Stimulated activated memory B cell treated with anti-CD40 and anti-IgM and Interleukin-4, amounts not matched to agents 10 μg/mL and 1 μg/mL and 100 μg/mL, for 72 hours (primary cell): ENCODE measurements around the gene CERS3.
"Not testable (repeated sequence)": the region's sequence is repeated elsewhere in the genome, so short reads cannot be mapped to it uniquely, and the experiment has no call there.

Experiments used
- ATAC-seq: fragments of 150-1000 bp; cut with Tn5 transposase; 2 replicates; pipeline ENCODE4 v1.10.0; 2021
- H3K27ac Mint-ChIP-seq: one replicate; pipeline ENCODE4 v1.8.0; 2022; ENCODE audit warnings: mild to moderate bottlenecking, mixed read lengths
- H3K27me3 Mint-ChIP-seq: one replicate; pipeline ENCODE4 v1.8.0; 2022; ENCODE audit warnings: mixed read lengths
- H3K36me3 Mint-ChIP-seq: one replicate; pipeline ENCODE4 v1.8.0; 2022; ENCODE audit warnings: mixed read lengths
- H3K4me1 Mint-ChIP-seq: one replicate; pipeline ENCODE4 v1.8.0; 2022; ENCODE audit warnings: mixed read lengths
- H3K4me3 Mint-ChIP-seq: one replicate; pipeline ENCODE4 v1.8.0; 2022; ENCODE audit warnings: mild to moderate bottlenecking, moderate library complexity, mixed read lengths
- H3K9me3 Mint-ChIP-seq: one replicate; pipeline ENCODE4 v1.8.0; 2022; ENCODE audit warnings: mixed read lengths

The CERS3 gene

DNA sequence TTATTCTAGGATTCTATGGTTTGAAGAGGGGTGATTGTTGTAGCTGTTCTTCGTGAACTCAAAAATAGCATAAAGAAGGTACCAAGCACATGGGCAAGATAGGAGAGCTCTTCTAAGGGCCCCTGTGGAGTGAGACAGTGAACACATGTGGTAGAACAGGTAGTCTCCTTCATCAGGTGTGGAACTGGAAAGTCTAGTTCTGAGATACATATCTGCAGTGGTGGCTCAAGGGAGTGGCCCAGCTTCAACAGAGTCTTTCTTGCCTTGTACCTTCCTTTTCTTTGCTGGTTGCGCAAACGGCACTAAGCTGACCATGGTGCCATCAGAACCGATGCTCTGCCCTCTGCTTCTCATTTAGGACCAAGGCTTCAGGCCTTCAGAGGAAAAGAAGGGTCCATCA is 65.2 kb downstream of the CERS3 start:
- ATAC-seq, result no peak
- Mint-ChIP-seq H3K27me3 (no peaks in the 10 kb centered on the region), H3K9me3 (no peaks in the 10 kb centered on the region), H3K36me3 (no peaks in the 10 kb centered on the region), H3K4me1 (peaks cover 27% of the 10 kb centered on the region), H3K27ac (no peak overlapping the region), H3K4me3 (no peak overlapping the region)

DNA sequence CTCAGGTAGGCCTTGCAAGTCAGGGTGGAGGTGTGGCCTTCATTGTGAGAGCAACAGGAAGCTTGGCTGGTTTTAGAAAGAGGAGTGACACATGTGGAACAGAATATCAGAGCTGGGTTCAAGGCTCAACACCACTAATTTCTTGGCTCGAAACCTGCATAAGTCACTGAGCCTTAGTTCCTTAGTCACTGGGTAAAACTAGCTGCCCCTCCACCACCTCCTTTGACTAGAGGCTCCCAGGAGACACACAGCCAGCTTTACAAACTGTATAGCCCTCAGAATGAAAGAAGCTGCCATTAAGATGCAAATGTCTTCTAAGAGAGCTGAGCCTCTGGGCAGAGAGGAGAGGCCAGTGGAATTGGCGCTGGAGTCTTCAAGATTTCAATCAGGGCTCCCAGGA is 67.7 kb downstream of the CERS3 start:
- no peaks in the 10 kb centered on the region for H3K27me3 Mint-ChIP-seq
- H3K4me1 Mint-ChIP-seq, result peaks cover 27% of the 10 kb centered on the region
- H3K36me3 Mint-ChIP-seq, result no peaks in the 10 kb centered on the region
- H3K27ac Mint-ChIP-seq, result no peak overlapping the region
- ATAC-seq, result peak; percentile 44
- no peak overlapping the region for H3K4me3 Mint-ChIP-seq
- H3K9me3 Mint-ChIP-seq, result no peaks in the 10 kb centered on the region

DNA sequence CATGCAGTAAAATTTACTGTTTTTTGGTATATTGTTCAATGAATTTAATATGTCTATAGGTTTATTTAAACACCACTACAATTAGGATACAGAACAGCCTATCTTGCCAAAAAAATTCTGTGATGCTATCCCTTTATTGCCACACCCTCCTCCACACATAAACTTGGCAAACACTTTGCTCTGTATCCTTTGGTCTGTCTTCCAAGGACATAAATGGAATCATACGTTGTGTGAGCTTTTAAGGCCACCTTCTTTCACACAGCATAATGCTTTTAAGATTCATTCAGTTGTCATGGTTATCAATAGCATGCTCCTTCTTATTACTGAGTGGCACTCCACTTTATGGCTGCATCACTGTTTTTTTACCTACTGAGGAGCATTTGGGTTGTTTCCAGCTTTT is 71.5 kb downstream of the CERS3 start:
- Mint-ChIP-seq H3K36me3 (no peaks in the 10 kb centered on the region), H3K4me3 (no peak overlapping the region), H3K9me3 (peaks cover 4% of the 10 kb centered on the region), H3K4me1 (peaks cover 10% of the 10 kb centered on the region), H3K27ac (no peak overlapping the region), H3K27me3 (no peaks in the 10 kb centered on the region)
- ATAC-seq, result no peak

DNA sequence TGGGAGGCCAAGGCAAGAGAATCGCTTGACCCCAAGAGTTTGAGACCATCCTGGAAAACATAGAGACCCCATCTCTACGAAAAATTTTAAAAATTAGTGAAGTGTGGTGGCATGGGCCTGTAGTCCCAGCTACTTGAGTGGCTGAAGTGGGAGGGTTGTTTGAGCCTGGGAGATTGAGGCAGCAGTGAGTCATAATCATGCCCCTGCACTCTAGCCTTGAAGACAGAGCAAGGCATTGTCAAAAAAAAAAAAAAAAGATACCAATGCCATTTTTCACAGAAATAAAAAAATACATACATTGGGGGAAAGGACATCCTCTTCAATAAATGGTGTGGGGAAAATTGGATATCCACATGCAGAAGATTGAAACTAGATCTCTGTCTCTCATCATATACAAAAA is 74.6 kb downstream of the CERS3 start:
- Mint-ChIP-seq H3K27ac (no peak overlapping the region), H3K4me1 (no peaks in the 10 kb centered on the region), H3K36me3 (peaks cover 16% of the 10 kb centered on the region), H3K27me3 (no peaks in the 10 kb centered on the region), H3K4me3 (no peak overlapping the region), H3K9me3 (peaks cover 15% of the 10 kb centered on the region)
- ATAC-seq, result no peak

DNA sequence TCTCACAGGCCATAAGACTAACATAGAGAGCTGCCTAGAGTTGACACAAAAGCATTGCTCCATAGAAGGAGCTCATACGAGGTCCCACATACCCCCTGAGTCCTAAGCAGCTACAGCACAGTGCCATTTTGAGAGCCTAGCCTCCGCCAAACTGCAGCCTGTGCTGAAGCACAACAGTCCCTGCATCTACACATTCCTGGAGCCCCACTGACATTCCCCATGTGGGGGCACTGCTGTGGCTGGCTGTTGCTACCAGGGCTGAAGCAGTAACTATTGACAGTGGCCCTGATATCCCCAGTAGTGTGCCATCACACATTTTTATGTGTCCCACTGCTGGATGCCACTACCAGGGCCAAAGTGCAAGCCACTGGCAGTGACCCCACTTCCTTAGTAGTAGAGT is 80.3 kb downstream of the CERS3 start:
- peaks cover 23% of the 10 kb centered on the region for H3K27me3 Mint-ChIP-seq
- no peak for ATAC-seq
- no peaks in the 10 kb centered on the region for H3K4me1 Mint-ChIP-seq
- H3K27ac Mint-ChIP-seq, result no peak overlapping the region
- peaks cover 19% of the 10 kb centered on the region for H3K36me3 Mint-ChIP-seq
- H3K9me3 Mint-ChIP-seq, result peaks cover 15% of the 10 kb centered on the region
- H3K4me3 Mint-ChIP-seq, result no peak overlapping the region

DNA sequence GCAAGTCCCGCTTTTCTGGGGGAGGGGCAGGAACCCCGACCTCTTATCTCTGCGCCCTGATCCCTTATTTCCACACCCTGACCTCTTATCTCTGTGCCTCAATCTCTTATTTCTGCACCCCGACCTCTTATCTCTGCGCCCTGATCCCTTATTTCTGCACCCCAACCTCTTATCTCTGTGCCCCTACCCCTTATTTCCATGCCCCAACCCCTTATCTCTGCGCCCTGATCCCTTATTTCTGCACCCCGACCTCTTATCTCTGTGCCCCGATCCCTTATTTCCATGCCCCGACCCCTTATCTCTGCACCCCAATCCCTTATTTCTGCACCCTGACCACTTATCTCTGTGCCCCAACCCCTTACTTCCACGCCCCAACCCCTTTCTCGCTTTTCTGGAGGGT is 87.7 kb downstream of the CERS3 start:
- peaks cover 33% of the 10 kb centered on the region for H3K27me3 Mint-ChIP-seq
- H3K4me1 Mint-ChIP-seq, H3K4me3 Mint-ChIP-seq, H3K36me3 Mint-ChIP-seq, H3K27ac Mint-ChIP-seq, H3K9me3 Mint-ChIP-seq, ATAC-seq: not testable (repeated sequence)

DNA sequence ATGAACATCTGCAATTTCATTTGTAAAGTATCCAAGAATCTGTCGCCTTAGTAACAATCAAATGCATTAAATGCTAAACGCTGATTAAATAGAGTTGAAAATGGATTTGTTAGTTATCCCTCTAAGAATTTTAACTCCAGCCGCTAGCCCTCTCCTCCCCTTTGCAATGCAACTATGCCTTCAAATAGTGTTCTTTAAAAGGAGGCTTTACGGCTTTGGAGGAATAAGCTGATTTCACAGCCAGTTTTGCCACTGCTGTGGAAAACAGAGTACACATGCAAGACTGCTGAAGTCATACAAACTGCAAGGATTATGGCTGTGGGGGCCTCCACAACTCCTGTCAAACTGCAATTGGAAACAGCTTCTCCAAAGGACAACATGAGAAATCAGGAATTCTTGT is 89.2 kb downstream of the CERS3 start:
- ATAC-seq, result no peak
- no peak overlapping the region for H3K27ac Mint-ChIP-seq
- H3K36me3 Mint-ChIP-seq, result no peaks in the 10 kb centered on the region
- no peak overlapping the region for H3K4me3 Mint-ChIP-seq
- H3K4me1 Mint-ChIP-seq, result no peaks in the 10 kb centered on the region
- H3K27me3 Mint-ChIP-seq, result peaks cover 21% of the 10 kb centered on the region
- H3K9me3 Mint-ChIP-seq, result peaks cover 2% of the 10 kb centered on the region

DNA sequence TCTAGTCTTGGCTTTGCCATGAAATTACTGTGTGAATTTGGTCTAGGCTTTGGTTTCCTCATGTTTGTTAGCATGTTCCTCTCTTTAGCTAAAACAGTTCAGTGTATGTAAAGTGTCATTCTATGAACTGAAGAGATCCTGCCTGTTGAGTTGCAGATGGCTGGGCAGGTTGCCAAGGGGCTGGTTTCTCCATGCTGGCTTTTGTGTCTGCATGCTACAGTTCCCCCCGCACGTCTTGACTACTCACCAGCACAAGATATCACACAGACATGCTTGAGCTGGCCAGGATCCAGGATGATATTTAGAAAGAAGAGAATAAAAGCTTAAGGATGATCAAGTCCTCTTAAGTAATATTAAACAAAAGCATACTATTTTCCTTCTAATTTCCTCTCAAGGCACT is 90.2 kb downstream of the CERS3 start:
- H3K27ac Mint-ChIP-seq, result no peak overlapping the region
- H3K27me3 Mint-ChIP-seq, result peaks cover 11% of the 10 kb centered on the region
- no peaks in the 10 kb centered on the region for H3K4me1 Mint-ChIP-seq
- no peak for ATAC-seq
- peaks cover 2% of the 10 kb centered on the region for H3K9me3 Mint-ChIP-seq
- H3K4me3 Mint-ChIP-seq, result no peak overlapping the region
- H3K36me3 Mint-ChIP-seq, result no peaks in the 10 kb centered on the region

DNA sequence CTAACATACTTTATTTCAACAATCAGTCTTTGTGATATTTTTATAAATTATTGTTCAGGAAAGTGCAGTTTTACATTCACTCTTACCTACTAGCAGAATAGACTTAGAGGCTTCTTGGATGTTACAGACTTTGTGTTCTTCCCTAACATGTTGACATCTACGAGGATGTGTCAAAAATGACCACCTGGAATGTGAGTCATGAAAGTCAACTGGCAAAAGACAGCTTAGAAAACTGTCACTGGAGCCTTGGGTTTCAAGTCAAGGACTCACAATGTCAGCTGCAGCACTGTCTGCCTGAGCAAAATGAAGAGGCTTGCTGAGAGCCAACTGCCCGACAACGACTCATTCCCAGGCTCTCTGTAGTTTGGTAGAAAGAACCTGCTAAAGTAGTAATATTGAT is 91.5 kb downstream of the CERS3 start:
- peaks cover 2% of the 10 kb centered on the region for H3K9me3 Mint-ChIP-seq
- H3K27ac Mint-ChIP-seq, result no peak overlapping the region
- peaks cover 10% of the 10 kb centered on the region for H3K27me3 Mint-ChIP-seq
- no peaks in the 10 kb centered on the region for H3K4me1 Mint-ChIP-seq
- H3K36me3 Mint-ChIP-seq, result no peaks in the 10 kb centered on the region
- H3K4me3 Mint-ChIP-seq, result no peak overlapping the region
- ATAC-seq, result no peak

DNA sequence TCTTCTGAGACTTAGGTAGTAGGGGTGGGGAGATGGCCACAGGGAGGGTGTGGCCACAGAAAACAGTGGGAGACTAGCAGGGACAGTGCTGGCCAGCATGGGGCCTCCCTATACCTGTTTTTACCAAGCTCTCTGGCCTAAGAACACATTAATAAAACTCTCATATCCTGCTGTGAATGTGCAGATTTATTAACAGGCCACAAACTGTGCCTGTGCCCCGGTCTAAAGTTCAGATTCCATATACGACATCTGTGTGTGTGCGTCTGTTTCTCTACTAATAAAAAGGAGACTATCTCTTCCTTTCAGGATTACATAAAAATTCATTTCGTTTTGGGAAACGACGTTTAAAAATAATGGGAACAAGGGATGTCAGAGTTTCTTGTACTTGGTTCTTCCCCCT is 94.2 kb downstream of the CERS3 start:
- ATAC-seq, result no peak
- Mint-ChIP-seq H3K9me3 (peaks cover 2% of the 10 kb centered on the region), H3K27ac (no peak overlapping the region), H3K4me3 (no peak overlapping the region), H3K27me3 (no peaks in the 10 kb centered on the region), H3K4me1 (no peaks in the 10 kb centered on the region), H3K36me3 (no peaks in the 10 kb centered on the region)

DNA sequence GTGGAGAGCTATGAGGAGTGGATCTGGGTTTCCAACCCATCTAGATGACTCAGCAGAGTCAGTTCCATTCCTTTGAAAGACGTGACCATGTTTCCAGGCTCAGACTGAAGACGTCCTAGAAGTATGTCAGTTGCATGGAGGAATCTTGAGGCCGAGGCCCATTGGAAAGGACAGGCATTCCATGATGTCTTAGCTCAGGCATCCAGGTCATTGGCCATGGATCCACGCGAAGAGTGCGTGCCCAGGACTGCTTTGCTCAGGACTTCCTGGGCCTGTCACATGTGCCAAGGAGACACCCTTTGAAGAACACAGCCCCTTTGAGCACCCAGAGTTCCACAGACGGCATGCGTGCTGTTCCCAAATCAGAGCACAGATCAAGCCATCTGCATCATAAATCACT is 94.7 kb downstream of the CERS3 start:
- no peak for ATAC-seq
- Mint-ChIP-seq H3K9me3 (peaks cover 2% of the 10 kb centered on the region), H3K36me3 (no peaks in the 10 kb centered on the region), H3K27ac (no peak overlapping the region), H3K4me3 (no peak overlapping the region), H3K27me3 (no peaks in the 10 kb centered on the region), H3K4me1 (no peaks in the 10 kb centered on the region)

DNA sequence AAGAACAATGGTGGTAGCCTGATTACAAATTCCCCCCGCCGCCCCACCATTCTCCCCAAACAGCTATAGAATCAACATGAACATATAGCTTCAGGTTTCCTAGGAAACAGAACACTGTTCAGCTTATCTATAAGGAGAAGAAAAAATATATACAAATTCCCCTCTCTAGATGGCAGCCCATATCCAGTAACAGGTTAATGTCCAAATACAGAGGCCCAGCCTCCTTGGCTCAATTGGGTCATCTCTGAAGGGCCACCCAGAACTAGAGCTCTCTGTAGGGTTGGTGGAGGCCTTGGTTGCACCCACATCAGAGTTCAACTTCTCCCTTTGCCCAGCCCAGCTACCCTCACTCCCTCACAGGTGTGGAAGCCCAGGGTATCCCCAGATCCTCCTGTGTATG is 95.4 kb downstream of the CERS3 start:
- Mint-ChIP-seq H3K9me3 (peaks cover 2% of the 10 kb centered on the region), H3K4me1 (no peaks in the 10 kb centered on the region), H3K4me3 (no peak overlapping the region), H3K36me3 (no peaks in the 10 kb centered on the region), H3K27me3 (no peaks in the 10 kb centered on the region), H3K27ac (no peak overlapping the region)
- ATAC-seq, result peak; percentile 34

DNA sequence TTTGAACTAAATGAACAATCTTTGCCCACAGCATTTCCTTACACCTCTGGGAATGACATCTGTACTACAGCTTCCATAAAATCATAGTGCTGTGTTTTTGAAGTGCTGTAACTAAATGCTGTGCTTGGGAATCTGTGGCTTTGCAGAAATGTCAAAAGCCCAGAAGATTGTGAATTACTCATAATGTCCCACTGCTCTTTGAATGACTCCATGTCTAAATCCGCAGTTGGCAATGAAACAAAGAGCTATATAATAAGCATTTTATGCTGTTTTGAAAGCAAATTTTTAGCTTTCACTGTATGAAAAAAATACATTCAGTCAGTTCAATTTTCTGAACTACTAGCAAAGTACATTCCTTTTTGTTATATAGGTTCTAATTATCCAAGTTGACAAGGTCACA is 98.3 kb downstream of the CERS3 start:
- no peak for ATAC-seq
- H3K4me3 Mint-ChIP-seq, result no peak overlapping the region
- H3K36me3 Mint-ChIP-seq, result peaks cover 5% of the 10 kb centered on the region
- peaks cover 3% of the 10 kb centered on the region for H3K9me3 Mint-ChIP-seq
- H3K27me3 Mint-ChIP-seq, result no peaks in the 10 kb centered on the region
- no peaks in the 10 kb centered on the region for H3K4me1 Mint-ChIP-seq
- H3K27ac Mint-ChIP-seq, result no peak overlapping the region

DNA sequence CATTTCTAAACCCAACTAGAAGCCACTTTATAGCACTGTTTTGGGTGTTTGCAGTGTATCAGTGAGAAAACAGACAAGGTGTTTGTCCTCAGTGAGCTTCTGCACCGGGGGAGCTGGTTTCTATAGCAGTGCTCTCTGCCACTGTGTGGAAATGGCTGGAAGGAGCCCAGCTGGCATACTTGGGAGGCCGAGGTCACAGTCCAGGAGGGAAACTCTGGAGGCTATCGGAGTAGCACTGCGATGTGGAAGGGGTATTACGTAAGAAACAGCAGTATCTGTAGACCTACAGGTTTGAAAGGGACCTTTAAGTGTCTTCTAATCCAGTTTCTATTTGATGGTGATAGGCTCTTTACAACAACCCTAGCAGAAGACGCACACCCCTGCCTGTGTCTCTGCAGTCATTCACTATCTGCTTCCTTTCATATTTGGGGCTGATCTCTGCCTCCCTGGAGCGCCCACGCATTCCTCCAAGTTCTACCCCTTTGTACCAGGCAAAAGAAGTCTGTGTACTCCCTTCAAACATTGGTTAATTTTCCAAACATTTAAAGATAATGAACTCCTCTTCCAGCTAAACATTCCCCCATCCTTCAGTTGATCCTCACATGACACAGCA is 99.5 kb downstream of the CERS3 start:
- no peak overlapping the region for H3K27ac Mint-ChIP-seq
- no peak for ATAC-seq
- H3K4me3 Mint-ChIP-seq, result no peak overlapping the region
- no peaks in the 10 kb centered on the region for H3K4me1 Mint-ChIP-seq
- H3K27me3 Mint-ChIP-seq, result no peaks in the 10 kb centered on the region
- peaks cover 7% of the 10 kb centered on the region for H3K9me3 Mint-ChIP-seq
- peaks cover 7% of the 10 kb centered on the region for H3K36me3 Mint-ChIP-seq

DNA sequence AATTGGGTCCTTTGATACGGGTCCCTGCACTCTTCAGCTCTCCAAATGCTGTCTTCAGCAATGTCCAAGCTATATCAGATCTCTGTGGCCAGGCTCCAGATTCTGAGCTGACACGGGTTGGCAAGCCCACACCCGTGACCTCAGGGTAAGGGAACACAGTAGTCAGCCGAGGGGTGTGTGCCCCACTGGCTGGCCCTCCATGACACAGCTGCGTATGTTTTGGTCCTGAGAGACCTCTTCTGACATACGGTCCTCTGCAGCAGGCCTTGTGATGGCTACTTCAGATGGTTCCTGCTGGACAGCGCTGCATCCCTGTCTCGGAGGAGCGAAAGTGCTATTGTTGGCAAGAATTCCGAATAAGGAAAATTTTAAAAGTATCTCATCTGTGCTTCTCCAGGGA is 101.8 kb downstream of the CERS3 start:
- no peak overlapping the region for H3K4me3 Mint-ChIP-seq
- no peak overlapping the region for H3K27ac Mint-ChIP-seq
- H3K36me3 Mint-ChIP-seq, result peaks cover 7% of the 10 kb centered on the region
- ATAC-seq, result no peak
- H3K9me3 Mint-ChIP-seq, result peaks cover 9% of the 10 kb centered on the region
- H3K4me1 Mint-ChIP-seq, result no peaks in the 10 kb centered on the region
- H3K27me3 Mint-ChIP-seq, result no peaks in the 10 kb centered on the region

DNA sequence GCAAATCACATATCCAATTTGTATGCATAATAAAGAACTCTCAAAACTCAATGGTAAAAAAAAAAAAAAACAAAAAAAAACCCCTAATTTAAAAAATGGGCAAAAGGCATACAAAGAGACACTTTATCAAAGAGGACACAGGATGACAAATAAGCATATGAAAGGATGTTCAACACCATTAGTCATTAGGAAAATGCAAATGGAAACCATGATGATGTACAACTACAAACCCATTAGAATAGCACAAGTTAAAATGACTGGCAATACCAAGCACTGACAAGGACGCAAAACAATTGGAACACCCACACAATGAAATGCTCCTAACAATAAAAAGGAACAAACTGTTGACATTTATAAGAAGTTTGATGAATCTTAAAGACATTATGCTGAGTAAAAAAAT is 123.6 kb downstream of the CERS3 start:
- Mint-ChIP-seq H3K27me3 (peaks cover 24% of the 10 kb centered on the region), H3K36me3 (peaks cover 6% of the 10 kb centered on the region), H3K27ac (no peak overlapping the region), H3K4me3 (no peak overlapping the region), H3K4me1 (no peaks in the 10 kb centered on the region), H3K9me3 (peaks cover 3% of the 10 kb centered on the region)
- no peak for ATAC-seq

DNA sequence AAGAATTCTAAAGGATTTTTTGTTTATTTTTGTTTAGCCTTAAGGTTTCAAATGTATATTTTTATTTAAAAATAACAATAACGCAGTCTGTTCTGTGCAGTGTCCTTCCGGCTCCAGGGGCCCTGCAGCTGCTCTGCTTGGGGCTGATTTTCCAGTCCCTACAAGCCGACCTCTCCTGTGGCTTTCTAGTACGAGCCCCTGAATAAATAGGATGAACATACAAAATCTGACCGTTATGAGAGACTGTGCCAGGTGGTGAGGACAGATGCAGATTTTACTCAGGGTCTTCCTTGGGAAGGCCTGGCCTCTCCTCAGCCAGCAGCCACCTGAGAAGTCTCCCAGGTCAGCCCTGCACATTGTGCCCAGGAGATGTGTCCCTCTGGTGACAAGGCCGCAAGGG is 127.8 kb downstream of the CERS3 start:
- Mint-ChIP-seq H3K36me3 (peaks cover 6% of the 10 kb centered on the region), H3K4me1 (no peaks in the 10 kb centered on the region)

More for the DNA sequence above, 127.8 kb downstream of the CERS3 start:
- Mint-ChIP-seq H3K27me3 (peaks cover 39% of the 10 kb centered on the region), H3K9me3 (no peaks in the 10 kb centered on the region), H3K27ac (no peak overlapping the region), H3K4me3 (no peak overlapping the region)
- no peak for ATAC-seq
